Keratinocyte (primary cell): Measurements from ENCODE around the gene LRGUK. TPM values are rescaled to one million over a fixed set of nuclear protein-coding genes. Genes with fewer than 3 reads are reported as not detected.

ENCODE experiments used
- DNase-seq: peaks from one replicate; pipeline ENCODE4 v3.0.0-alpha.2; 2011; ENCODE audit warnings: low read depth, missing footprints, low spot score
- FAIRE-seq: peaks from 2 replicates; lab custom pipeline; 2011; peaks lifted over from hg19 to GRCh38; lab: Jason Lieb, UNC
- H2AFZ ChIP-seq: 2 replicates; pipeline ENCODE4 v1.6.0; 2012; ENCODE audit warnings: low read length, control low read depth, inconsistent platforms; ENCODE audit not compliant: control insufficient read depth
- H3K27ac ChIP-seq: 2 replicates; pipeline ENCODE4 v1.5.1; 2011; ENCODE audit warnings: low read length; ENCODE audit not compliant: control insufficient read depth, insufficient read depth
- H3K27me3 ChIP-seq: 3 replicates; pipeline ENCODE4 v1.6.0; 2011; ENCODE audit warnings: low read length; ENCODE audit not compliant: control insufficient read depth, insufficient read depth; ENCODE audit errors: extremely low read depth
- H3K36me3 ChIP-seq, 2 experiments: 2 replicates in 1 of 2; 3 replicates in 1 of 2; pipeline ENCODE4 v1.5.1; 2011; ENCODE audit warnings: low read length in 2 of 2, mild to moderate bottlenecking in 1 of 2; ENCODE audit not compliant: control insufficient read depth in 2 of 2, insufficient read depth in 2 of 2; ENCODE audit errors: extremely low read depth in 1 of 2
- H3K4me1 ChIP-seq: 3 replicates; pipeline ENCODE4 v1.5.1; 2011; ENCODE audit warnings: low read length; ENCODE audit not compliant: control insufficient read depth, insufficient read depth; ENCODE audit errors: extremely low read depth
- H3K4me2 ChIP-seq: 3 replicates; pipeline ENCODE4 v1.6.0; 2011; ENCODE audit warnings: low read depth, low read length; ENCODE audit not compliant: control insufficient read depth, insufficient read depth; ENCODE audit errors: extremely low read depth
- H3K4me3 ChIP-seq, 3 experiments: fragments of 200-600 bp in 1 of 3; sonication (generic) in 1 of 3; 2 replicates in 2 of 3; 3 replicates in 1 of 3; pipeline ENCODE4 v1.5.1; 2011 to 2016; ENCODE audit warnings: low read length in 3 of 3, mild to moderate bottlenecking in 3 of 3, control low read depth in 2 of 3, inconsistent platforms in 1 of 3, low read depth in 1 of 3, mixed read lengths in 1 of 3, mixed run types in 1 of 3, moderate library complexity in 1 of 3; ENCODE audit not compliant: control insufficient read depth in 2 of 3, insufficient read depth in 2 of 3; ENCODE audit errors: extremely low read depth in 1 of 3
- H3K79me2 ChIP-seq: 2 replicates; pipeline ENCODE4 v1.6.0; 2012; ENCODE audit warnings: low read length; ENCODE audit not compliant: control insufficient read depth, insufficient read depth
- H3K9ac ChIP-seq: 3 replicates; pipeline ENCODE4 v1.6.0; 2011; ENCODE audit warnings: low read length; ENCODE audit not compliant: control insufficient read depth, insufficient read depth; ENCODE audit errors: extremely low read depth
- H3K9me1 ChIP-seq: 3 replicates; pipeline ENCODE4 v1.6.0; 2011; ENCODE audit warnings: low read length; ENCODE audit not compliant: control insufficient read depth, insufficient read depth; ENCODE audit errors: extremely low read depth
- H3K9me3 ChIP-seq: 2 replicates; pipeline ENCODE4 v1.5.1; 2012; ENCODE audit warnings: low read depth, low read length; ENCODE audit not compliant: control insufficient read depth
- H4K20me1 ChIP-seq: 3 replicates; pipeline ENCODE4 v1.6.0; 2011; ENCODE audit warnings: low read length; ENCODE audit not compliant: control insufficient read depth, insufficient read depth; ENCODE audit errors: extremely low read depth
- CTCF ChIP-seq, 3 experiments: IDR thresholded peaks in 1 of 3; conservative IDR thresholded peaks in 1 of 3; optimal IDR thresholded peaks in 1 of 3; 2 replicates in 2 of 3; 3 replicates in 1 of 3; pipeline versions ENCODE3 to v1.5.1; 2011; ENCODE audit warnings: low read length in 3 of 3, mild to moderate bottlenecking in 3 of 3, moderate library complexity in 2 of 3, control low read depth in 1 of 3, inconsistent platforms in 1 of 3; ENCODE audit not compliant: insufficient read depth in 2 of 3; ENCODE audit errors: extremely low read depth in 1 of 3
- EZH2 ChIP-seq: IDR thresholded peaks from one replicate; pipeline ENCODE4 v1.6.1; 2012; ENCODE audit warnings: inconsistent platforms, mild to moderate bottlenecking, low read length, moderate library complexity
- dilution Hi-C: fragments of 300-500 bp; cut with MboI; formaldehyde crosslinking; loops from one replicate; pipeline ENCODE4 v1.7.0; 2020; ENCODE audit warnings: low sequenced_read_pairs; ENCODE audit not compliant: extremely low pct_ligation_motif_present
- polyA plus RNA-seq, 5 experiments: library from polyadenylated mRNA; depleted of rRNA in 3 of 5; stranded (reverse) in 3 of 5; stranded (forward) in 1 of 5; unstranded in 1 of 5; fragments of >200 nt; gene quantifications; 1 replicate in 1 of 5; 2 replicates in 3 of 5; 3 replicates in 1 of 5; pipeline versions ENCODE4 v1.2.1 to v1.2.3, GENCODE V29; 2011 to 2012; ENCODE audit warnings: missing spikeins in 2 of 5, low read depth in 1 of 5, low replicate concordance in 1 of 5

The LRGUK gene
- polyA plus RNA-seq, 1 donor (not counting 4 experiments of a cell fraction or from before 2014, with no cell fraction given) = 0.50 TPM

- Histone ChIP-seq H3K9ac (no peak overlapping the region), H3K9me3 (no peaks in the 10 kb centered on the region), H3K79me2 (no peaks in the 10 kb centered on the region), H4K20me1 (no peaks in the 10 kb centered on the region), H2AFZ (no peak overlapping the region), H3K4me1 (no peaks in the 10 kb centered on the region), H3K36me3 (no peaks in the 10 kb centered on the region), H3K4me2 (no peak overlapping the region), H3K4me3 (no peak overlapping the region), H3K27ac (no peak overlapping the region), H3K9me1 (no peaks in the 10 kb centered on the region), H3K27me3 (no peaks in the 10 kb centered on the region)
- TF ChIP-seq EZH2 (no peak), CTCF (optimal IDR thresholded peaks at IDR 0.05 in 1 of 3, IDR thresholded peaks at IDR 0.05 in 1 of 3, conservative IDR thresholded peaks at IDR 0.05 in 1 of 3; ENCODE audit: extremely low read depth in 1 of 3, insufficient read depth in 2 of 3, low read length in 3 of 3) (no peak)
- FAIRE-seq = no peak
- dilution Hi-C loops = no loop called here
- no peak for DNase-seq
These were observed 82.3 kb downstream of the LRGUK start for GRCh38 chr7:134209322-134210015.

GRCh38 chr7:134210227-134210626 lies 83.1 kb downstream of the LRGUK start:
- Histone ChIP-seq H3K4me3 (no peak overlapping the region), H3K9ac (no peak overlapping the region), H3K27me3 (no peaks in the 10 kb centered on the region), H3K36me3 (no peaks in the 10 kb centered on the region), H3K27ac (no peak overlapping the region), H2AFZ (no peak overlapping the region), H3K9me1 (no peaks in the 10 kb centered on the region), H3K4me1 (no peaks in the 10 kb centered on the region), H3K4me2 (no peak overlapping the region), H3K79me2 (no peaks in the 10 kb centered on the region), H3K9me3 (no peaks in the 10 kb centered on the region), H4K20me1 (no peaks in the 10 kb centered on the region)
- dilution Hi-C loops = no loop called here
- no peak for TF ChIP-seq CTCF (optimal IDR thresholded peaks at IDR 0.05 in 1 of 3, IDR thresholded peaks at IDR 0.05 in 1 of 3, conservative IDR thresholded peaks at IDR 0.05 in 1 of 3; ENCODE audit: extremely low read depth in 1 of 3, insufficient read depth in 2 of 3, low read length in 3 of 3)
- no peak for TF ChIP-seq EZH2
- DNase-seq (no peak), FAIRE-seq (no peak)
